ENCODE results near the gene PARVG. TPM values are rescaled to one million over a fixed set of nuclear protein-coding genes. Genes with fewer than 3 reads are reported as not detected.

PARVG gene
- total and polyA plus RNA-seq, 2 of the 8 experiments (the other 6 are each of a cell fraction or from before 2014, with no cell fraction given), result 0.37 to 1.5 TPM

DNA sequence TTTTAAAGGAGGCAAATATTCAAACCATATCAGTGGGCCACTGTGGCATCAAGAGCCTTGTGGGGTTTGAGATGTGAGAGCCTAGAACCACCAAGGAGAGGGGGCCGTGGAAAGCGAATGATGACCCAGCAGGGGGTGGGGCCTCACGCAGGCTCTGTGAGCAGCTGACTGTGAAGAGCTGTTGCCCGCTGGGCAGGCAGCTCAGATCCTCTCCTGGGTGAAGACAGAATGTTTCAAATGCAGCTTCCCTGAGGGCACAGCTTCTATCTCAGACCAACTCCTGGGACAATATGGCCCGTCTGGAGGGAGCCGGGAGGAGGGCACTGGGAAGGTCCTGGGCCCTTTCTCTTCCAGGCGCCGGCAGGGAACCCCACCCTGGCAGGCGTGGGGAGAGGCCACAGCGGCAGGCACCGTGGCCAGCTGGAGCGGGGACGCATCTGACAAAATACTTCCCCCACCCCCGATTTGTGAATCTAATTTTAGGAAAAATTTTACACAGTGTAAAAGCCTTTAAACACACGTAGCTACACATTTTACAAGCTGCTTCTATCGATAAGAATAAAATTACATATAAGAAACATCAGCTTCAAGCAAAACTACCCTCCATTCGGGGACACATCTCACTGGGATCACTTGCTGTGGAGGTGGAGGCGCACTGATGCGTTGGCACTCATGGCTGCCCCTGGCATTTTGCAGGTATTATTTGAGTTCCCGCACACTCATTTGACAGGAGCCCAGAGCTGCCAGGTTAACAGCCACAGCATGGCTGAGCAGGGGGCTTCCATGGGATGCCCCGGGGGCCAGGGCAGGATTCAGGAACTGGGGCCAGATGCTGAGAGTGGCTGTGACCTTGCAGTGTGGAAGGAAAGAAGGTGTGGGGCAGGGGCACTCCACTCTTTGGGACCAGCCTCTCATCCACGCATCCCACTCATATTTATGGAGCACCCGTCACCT, 40.3 kb downstream of the PARVG start:
- peak in 1 of 2 experiments; percentile 38 for DNase-seq (ENCODE audit: low read depth in 1 of 2, low spot score in 2 of 2)
- Histone ChIP-seq H3K4me2 (ENCODE audit: insufficient read depth in 1 of 2, low read depth in 2 of 2, low read length in 2 of 2) (no peak overlapping the region), H3K27ac (ENCODE audit: low read depth, low read length) (no peak overlapping the region), H3K4ac (replicated peaks; ENCODE audit: insufficient read length, low read depth, low read length) (no peak overlapping the region), H3K27me3 (replicated peaks in 1 of 4; ENCODE audit: control insufficient read depth in 3 of 4, extremely low read depth in 1 of 4, insufficient read depth in 3 of 4, low read length in 3 of 4) (no peaks in the 10 kb centered on the region), H4K20me1 (replicated peaks in 1 of 2; ENCODE audit: control insufficient read depth in 1 of 2, insufficient read depth in 2 of 2, low read length in 2 of 2) (no peaks in the 10 kb centered on the region), H3K18ac (ENCODE audit: extremely low read depth, low read length) (no peak overlapping the region), H2BK20ac (ENCODE audit: low read length) (no peak overlapping the region), H2BK15ac (ENCODE audit: low read length) (no peak overlapping the region), H2BK12ac (ENCODE audit: low read depth, low read length) (no peak overlapping the region), H4K5ac (ENCODE audit: insufficient read length, low read depth, low read length) (no peak overlapping the region), H3K23me2 (ENCODE audit: low read depth, low read length) (no peaks in the 10 kb centered on the region), H3K4me3 (ENCODE audit: extremely low read depth in 1 of 4, insufficient read depth in 2 of 4, low read depth in 3 of 4, low read length in 4 of 4) (no peak overlapping the region), H3K79me1 (ENCODE audit: low read depth, low read length) (no peaks in the 10 kb centered on the region), H4K91ac (replicated peaks; ENCODE audit: insufficient read length, low read length) (no peak overlapping the region), H2AK5ac (ENCODE audit: low read depth, low read length) (no peak overlapping the region), H3K9me3 (ENCODE audit: insufficient read depth in 2 of 2, low read depth in 1 of 2, low read length in 1 of 2) (peaks cover 0 to 7% of the 10 kb centered on the region in 2 experiments; a peak in 1 of 4 replicates), H2BK5ac (ENCODE audit: low read depth, low read length) (no peak overlapping the region), H3K4me1 (replicated peaks in 1 of 4; ENCODE audit: control insufficient read depth in 3 of 4, insufficient read depth in 4 of 4, low read length in 3 of 4) (no peaks in the 10 kb centered on the region), H3K23ac (ENCODE audit: insufficient read length) (no peak overlapping the region), H3K9ac (replicated peaks in 1 of 4; ENCODE audit: extremely low read depth in 1 of 4, low read depth in 3 of 4, low read length in 3 of 4) (no peak overlapping the region), H2AFZ (ENCODE audit: low read length) (no peak overlapping the region), H3K14ac (ENCODE audit: insufficient read length) (no peak overlapping the region), H3K56ac (replicated peaks; ENCODE audit: insufficient read length, low read depth, low read length) (no peak overlapping the region), H2BK120ac (replicated peaks; ENCODE audit: low read depth, low read length) (no peak overlapping the region), H3K36me3 (ENCODE audit: control insufficient read depth in 2 of 4, insufficient read depth in 4 of 4, low read length in 3 of 4) (no peaks in the 10 kb centered on the region), H4K8ac (ENCODE audit: extremely low read depth, insufficient read depth, low read length) (no peak overlapping the region), H3K79me2 (ENCODE audit: control insufficient read depth in 1 of 2, insufficient read depth in 2 of 2, low read length in 2 of 2) (no peaks in the 10 kb centered on the region)
- 79% methylated on average over 23 of the region's 23 CpGs; no CpG with 5 or more reads in 1 of the 2 experiments for WGBS, 2 experiments (ENCODE audit: extremely low coverage in 1 of 2, insufficient coverage in 1 of 2, insufficient read length in 1 of 2, insufficient replicate concordance in 2 of 2, low coverage in 1 of 2, low lambda C conversion rate in 2 of 2, missing lambda C conversion rate in 1 of 2)
- ChIA-PET POLR2A (ENCODE audit: partially characterized antibody) (interaction anchor here (1.4 kb wide), 1 partner anchor 14 kb away, joined by 3 read pairs; no protein-coding TSS in a partner anchor), CTCF (ENCODE audit: partially characterized antibody) (interaction anchor here (0.6 to 1.7 kb wide), 5 partner anchors 10 to 347 kb away, joined by 3 to 5 read pairs (median 3); no protein-coding TSS in a partner anchor)
- FAIRE-seq, result no peak
- TF ChIP-seq YY1 (IDR thresholded peaks at IDR 0.05; ENCODE audit: low read depth, low read length), result no peak
- TF ChIP-seq CREB1 (IDR thresholded peaks at IDR 0.05), result no peak
- no peak for TF ChIP-seq HDAC2 (IDR thresholded peaks at IDR 0.05; ENCODE audit: borderline replicate concordance in 1 of 2, low read depth in 2 of 2, low read length in 2 of 2)
- TF ChIP-seq NRF1 (IDR thresholded peaks at IDR 0.05; ENCODE audit: low read depth, low read length), result no peak
- TF ChIP-seq ZNF274 (IDR thresholded peaks at IDR 0.05; ENCODE audit: borderline replicate concordance, extremely low read depth, low read length), result no peak
